Endothelial cell of umbilical vein (primary cell): ENCODE measurements around the gene CPOX. TPM values are rescaled to one million over a fixed set of nuclear protein-coding genes. Genes with fewer than 3 reads are reported as not detected.

Source experiments
- BruUV-seq: library from RNA; stranded (reverse); fragments of 400-500 nt; replicated peaks from 2 replicates; lab custom pipeline; 2021; lab: Mats Ljungman, UMichigan
- CTCF ChIA-PET: fragments of 300-600, 350-600 bp; sonication (Branson Sonifier 250); formaldehyde crosslinking; loops from one replicate; lab custom pipeline; 2021; ENCODE audit warnings: antibody characterized with exemption, inconsistent platforms; lab: Charles Lee
- POLR2A ChIA-PET: fragments of 300-600, 350-600 bp; sonication (Branson Sonifier 250); formaldehyde crosslinking; loops from one replicate; lab custom pipeline; 2021; ENCODE audit warnings: antibody characterized with exemption, inconsistent platforms; lab: Charles Lee
- DNase-seq: peaks from one replicate; pipeline ENCODE4 v3.0.0-alpha.2; 2011; ENCODE audit warnings: low read depth, low spot score
- FAIRE-seq: peaks from 2 replicates; lab custom pipeline; 2011; peaks lifted over from hg19 to GRCh38; lab: Jason Lieb, UNC
- H2AFZ ChIP-seq: 2 replicates; pipeline ENCODE4 v1.6.0; 2012; ENCODE audit warnings: low read depth, low read length, control low read depth, inconsistent platforms
- H3K27ac ChIP-seq: 2 replicates; pipeline ENCODE4 v1.5.1; 2011; ENCODE audit warnings: low read depth, mild to moderate bottlenecking, control low read depth, low read length, moderate library complexity; ENCODE audit not compliant: insufficient read depth
- H3K27me3 ChIP-seq, 2 experiments: 2 replicates each; pipeline versions ENCODE4 v1.6.0 to v1.6.1; 2011; ENCODE audit warnings: low read length in 2 of 2, mixed read lengths in 1 of 2; ENCODE audit not compliant: control insufficient read depth in 2 of 2, insufficient read depth in 2 of 2
- H3K36me3 ChIP-seq, 2 experiments: 2 replicates in 1 of 2; 3 replicates in 1 of 2; pipeline ENCODE4 v1.5.1; 2011; ENCODE audit warnings: low read length in 2 of 2, mild to moderate bottlenecking in 1 of 2, moderate library complexity in 1 of 2; ENCODE audit not compliant: control insufficient read depth in 2 of 2, insufficient read depth in 2 of 2; ENCODE audit errors: extremely low read depth in 1 of 2
- H3K4me1 ChIP-seq: 3 replicates; pipeline ENCODE4 v1.5.1; 2011; ENCODE audit warnings: mild to moderate bottlenecking, low read length; ENCODE audit not compliant: control insufficient read depth, insufficient read depth; ENCODE audit errors: extremely low read depth
- H3K4me2 ChIP-seq: 2 replicates; pipeline ENCODE4 v1.6.1; 2011; ENCODE audit warnings: low read length, control low read depth, mixed read lengths; ENCODE audit not compliant: insufficient read depth
- H3K4me3 ChIP-seq, 3 experiments: fragments of 200-600 bp in 1 of 3; sonication (generic), shearing (Covaris generic) in 1 of 3; replicated peaks in 1 of 3; 2 replicates each; pipeline ENCODE4 v1.5.1; 2011 to 2016; ENCODE audit warnings: control low read depth in 3 of 3, low read length in 3 of 3, mild to moderate bottlenecking in 2 of 3, inconsistent platforms in 1 of 3, low read depth in 1 of 3, moderate library complexity in 1 of 3; ENCODE audit not compliant: insufficient read depth in 1 of 3
- H3K79me2 ChIP-seq: 2 replicates; pipeline ENCODE4 v1.6.0; 2012; ENCODE audit warnings: low read length, inconsistent platforms; ENCODE audit not compliant: control insufficient read depth, insufficient read depth
- H3K9ac ChIP-seq: replicated peaks from 2 replicates; pipeline ENCODE3; 2011; ENCODE audit warnings: low read length, control low read depth; ENCODE audit not compliant: insufficient read depth; ENCODE audit errors: extremely low read depth
- H3K9me1 ChIP-seq: replicated peaks from 3 replicates; pipeline ENCODE4 v1.6.0; 2011; ENCODE audit warnings: mild to moderate bottlenecking, low read length; ENCODE audit not compliant: control insufficient read depth, insufficient read depth; ENCODE audit errors: extremely low read depth
- H3K9me3 ChIP-seq: replicated peaks from 2 replicates; pipeline ENCODE4 v1.5.1; 2012; ENCODE audit warnings: low read length, inconsistent platforms; ENCODE audit not compliant: control insufficient read depth, insufficient read depth
- H4K20me1 ChIP-seq: replicated peaks from 2 replicates; pipeline ENCODE3; 2011; ENCODE audit warnings: mild to moderate bottlenecking, low read length; ENCODE audit not compliant: control insufficient read depth, insufficient read depth; ENCODE audit errors: extremely low read depth
- EZH2 ChIP-seq: IDR thresholded peaks from 2 replicates; pipeline ENCODE4 v1.6.1; 2012; ENCODE audit warnings: borderline replicate concordance, low read depth, mild to moderate bottlenecking, moderate library complexity, low read length, inconsistent platforms; ENCODE audit not compliant: severe bottlenecking
- dilution Hi-C: fragments of 300-500 bp; cut with MboI; formaldehyde crosslinking; loops from one replicate; pipeline ENCODE4 v1.15.0; 2019; ENCODE audit warnings: low sequenced_read_pairs; ENCODE audit not compliant: extremely low pct_ligation_motif_present
- intact Hi-C: fragments of 100-400 bp; cut with micrococcal nuclease; formaldehyde crosslinking; loops from one replicate; pipeline ENCODE4 v1.10.0; 2022
- polyA plus RNA-seq, 4 experiments: library from polyadenylated mRNA; depleted of rRNA in 3 of 4; stranded (reverse) in 3 of 4; unstranded in 1 of 4; fragments of >200 nt; gene quantifications; 2 replicates each; pipeline versions ENCODE4 v1.2.1 to v1.2.3, GENCODE V29; 2011 to 2012; ENCODE audit warnings: missing spikeins in 1 of 4
- total RNA-seq: library from RNA; stranded (reverse); gene quantifications from 2 replicates; pipeline ENCODE4 v1.2.3, GENCODE V29; 2021
- TF ChIP-seq, protein P1 (sequence below), 2 donors: IDR thresholded peaks; 1 replicate in 1 of 2; 2 replicates in 1 of 2; pipeline ENCODE4 v1.5.1; 2011; ENCODE audit warnings: low read length in 2 of 2, mild to moderate bottlenecking in 2 of 2, moderate library complexity in 2 of 2, control low read depth in 1 of 2, inconsistent platforms in 1 of 2, low read depth in 1 of 2; ENCODE audit not compliant: insufficient read depth in 1 of 2; ENCODE audit errors: extremely low read depth in 1 of 2

CPOX gene
- total and polyA plus RNA-seq, 2 donors (not counting 3 experiments of a cell fraction or from before 2014, with no cell fraction given): 12.3 to 24.5 TPM

DNA sequence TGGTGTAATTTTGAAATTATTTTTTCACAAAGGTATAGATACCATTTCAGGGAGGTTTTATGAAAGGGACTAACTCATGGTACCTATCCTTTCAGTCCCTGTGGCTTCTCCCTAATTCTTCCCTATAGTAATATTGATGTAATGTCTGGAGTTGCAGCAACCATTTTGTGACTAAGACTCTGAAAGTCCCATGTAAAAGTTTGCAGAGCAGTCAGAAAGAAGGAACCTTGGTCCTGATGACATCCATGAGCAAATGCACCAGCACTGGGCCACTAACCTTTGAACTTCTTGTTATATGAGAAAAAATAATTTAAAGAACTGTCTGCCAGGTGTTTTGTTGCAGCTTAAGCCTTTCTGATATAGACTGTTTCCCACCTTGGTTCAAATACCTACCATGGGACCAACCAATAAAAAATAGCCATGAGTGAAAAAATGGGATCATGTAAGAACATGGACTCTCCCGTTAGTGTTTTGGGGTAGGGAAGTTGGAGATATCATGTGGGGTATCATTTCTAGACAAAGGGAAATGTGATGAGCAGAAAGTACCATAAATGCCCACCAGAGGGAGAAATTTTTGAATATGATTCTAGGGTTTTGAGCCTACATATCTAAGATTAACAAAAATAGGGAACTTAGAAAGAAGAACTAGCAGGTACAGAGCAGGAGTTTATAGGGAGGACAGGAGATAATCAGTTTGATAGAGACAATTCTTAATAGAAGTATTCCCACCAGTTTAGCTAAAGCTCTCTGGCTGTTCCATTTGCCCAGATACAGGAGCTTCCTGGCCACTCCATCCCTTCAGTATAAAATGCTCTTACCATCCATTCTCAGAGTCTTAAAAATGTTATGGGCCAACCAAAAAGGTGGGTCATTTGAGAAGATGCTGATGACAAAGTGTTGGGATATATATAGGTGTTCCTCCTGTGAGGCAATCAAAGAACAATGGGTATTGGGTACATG is 3.4 kb upstream of the CPOX start:
- peaks cover 10% of the 10 kb centered on the region for H3K4me1 ChIP-seq
- POLR2A ChIA-PET: no interaction called here
- no peak overlapping the region for H3K27ac ChIP-seq
- DNase-seq (peak; percentile 55), FAIRE-seq (peak; percentile 73)
- H3K4me3 ChIP-seq: no peak overlapping the region
- no peaks in the 10 kb centered on the region for H4K20me1 ChIP-seq
- H3K4me2 ChIP-seq: no peak overlapping the region
- CTCF ChIA-PET: interaction anchor here (0.6 to 4.5 kb wide), 14 partner anchors 15 to 397 kb away, joined by 3 to 63 read pairs (median 6); no protein-coding TSS in a partner anchor
- BruUV-seq: no TSS peak
- no peaks in the 10 kb centered on the region for H3K9me3 ChIP-seq
- intact Hi-C loops (loop anchor here (10.0 kb wide), 1 partner anchor 308 kb away; the partner anchor contains the start of gene DCBLD2), dilution Hi-C loops (no loop called here)
- H2AFZ ChIP-seq: no peak overlapping the region
- peaks cover 6% of the 10 kb centered on the region for H3K79me2 ChIP-seq
- no peak for TF ChIP-seq EZH2
- TF ChIP-seq, protein P1, sequence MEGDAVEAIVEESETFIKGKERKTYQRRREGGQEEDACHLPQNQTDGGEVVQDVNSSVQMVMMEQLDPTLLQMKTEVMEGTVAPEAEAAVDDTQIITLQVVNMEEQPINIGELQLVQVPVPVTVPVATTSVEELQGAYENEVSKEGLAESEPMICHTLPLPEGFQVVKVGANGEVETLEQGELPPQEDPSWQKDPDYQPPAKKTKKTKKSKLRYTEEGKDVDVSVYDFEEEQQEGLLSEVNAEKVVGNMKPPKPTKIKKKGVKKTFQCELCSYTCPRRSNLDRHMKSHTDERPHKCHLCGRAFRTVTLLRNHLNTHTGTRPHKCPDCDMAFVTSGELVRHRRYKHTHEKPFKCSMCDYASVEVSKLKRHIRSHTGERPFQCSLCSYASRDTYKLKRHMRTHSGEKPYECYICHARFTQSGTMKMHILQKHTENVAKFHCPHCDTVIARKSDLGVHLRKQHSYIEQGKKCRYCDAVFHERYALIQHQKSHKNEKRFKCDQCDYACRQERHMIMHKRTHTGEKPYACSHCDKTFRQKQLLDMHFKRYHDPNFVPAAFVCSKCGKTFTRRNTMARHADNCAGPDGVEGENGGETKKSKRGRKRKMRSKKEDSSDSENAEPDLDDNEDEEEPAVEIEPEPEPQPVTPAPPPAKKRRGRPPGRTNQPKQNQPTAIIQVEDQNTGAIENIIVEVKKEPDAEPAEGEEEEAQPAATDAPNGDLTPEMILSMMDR (IDR thresholded peaks at IDR 0.05; ENCODE audit: extremely low read depth in 1 of 2, insufficient read depth in 1 of 2, low read depth in 1 of 2, low read length in 2 of 2): peak; percentile 29 to 40
- no peaks in the 10 kb centered on the region for H3K27me3 ChIP-seq
- H3K9ac ChIP-seq: no peak overlapping the region
- no peaks in the 10 kb centered on the region for H3K36me3 ChIP-seq
- no peaks in the 10 kb centered on the region for H3K9me1 ChIP-seq
